ENCODE results near the gene AK3. TPM values are rescaled to one million over a fixed set of nuclear protein-coding genes. Genes with fewer than 3 reads are reported as not detected.

The AK3 gene
- total RNA-seq, 4 donors from 2014 or later = 89.6 to 184 (median 109) TPM

DNA sequence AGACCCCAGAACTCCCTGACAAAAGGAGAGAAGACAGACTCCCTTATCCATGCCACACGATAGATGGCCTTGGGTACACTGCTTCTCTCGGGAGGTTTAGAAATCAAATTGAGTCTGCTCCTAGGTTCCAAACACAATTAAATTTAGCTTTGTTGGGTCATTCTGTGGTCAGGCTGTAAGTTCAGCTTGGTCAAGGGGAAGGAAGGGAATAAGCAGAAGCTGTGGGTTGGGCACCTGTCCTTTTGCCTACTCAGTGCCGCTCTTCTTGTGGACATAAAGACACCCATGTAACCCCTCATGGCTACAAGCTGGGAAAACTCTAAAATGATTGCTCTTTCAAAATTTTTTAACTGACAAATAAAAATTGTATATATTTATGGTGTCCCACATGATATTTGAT lies 19.1 kb upstream of the AK3 start:
- TF ChIP-seq, protein P1, sequence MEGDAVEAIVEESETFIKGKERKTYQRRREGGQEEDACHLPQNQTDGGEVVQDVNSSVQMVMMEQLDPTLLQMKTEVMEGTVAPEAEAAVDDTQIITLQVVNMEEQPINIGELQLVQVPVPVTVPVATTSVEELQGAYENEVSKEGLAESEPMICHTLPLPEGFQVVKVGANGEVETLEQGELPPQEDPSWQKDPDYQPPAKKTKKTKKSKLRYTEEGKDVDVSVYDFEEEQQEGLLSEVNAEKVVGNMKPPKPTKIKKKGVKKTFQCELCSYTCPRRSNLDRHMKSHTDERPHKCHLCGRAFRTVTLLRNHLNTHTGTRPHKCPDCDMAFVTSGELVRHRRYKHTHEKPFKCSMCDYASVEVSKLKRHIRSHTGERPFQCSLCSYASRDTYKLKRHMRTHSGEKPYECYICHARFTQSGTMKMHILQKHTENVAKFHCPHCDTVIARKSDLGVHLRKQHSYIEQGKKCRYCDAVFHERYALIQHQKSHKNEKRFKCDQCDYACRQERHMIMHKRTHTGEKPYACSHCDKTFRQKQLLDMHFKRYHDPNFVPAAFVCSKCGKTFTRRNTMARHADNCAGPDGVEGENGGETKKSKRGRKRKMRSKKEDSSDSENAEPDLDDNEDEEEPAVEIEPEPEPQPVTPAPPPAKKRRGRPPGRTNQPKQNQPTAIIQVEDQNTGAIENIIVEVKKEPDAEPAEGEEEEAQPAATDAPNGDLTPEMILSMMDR (IDR thresholded peaks at IDR 0.05; ENCODE audit: low read depth) = no peak

GRCh38 chr9:4756420-4756819 lies 15.4 kb upstream of the AK3 start:
- TF ChIP-seq, protein P1 (IDR thresholded peaks at IDR 0.05; ENCODE audit: low read depth) = no peak

GRCh38 chr9:4755026-4755609 lies 14.1 kb upstream of the AK3 start:
- TF ChIP-seq, protein P1 (IDR thresholded peaks at IDR 0.05; ENCODE audit: low read depth) = no peak

GRCh38 chr9:4750023-4750673 lies 9.1 kb upstream of the AK3 start:
- TF ChIP-seq, protein P1 (IDR thresholded peaks at IDR 0.05; ENCODE audit: low read depth) = no peak

DNA sequence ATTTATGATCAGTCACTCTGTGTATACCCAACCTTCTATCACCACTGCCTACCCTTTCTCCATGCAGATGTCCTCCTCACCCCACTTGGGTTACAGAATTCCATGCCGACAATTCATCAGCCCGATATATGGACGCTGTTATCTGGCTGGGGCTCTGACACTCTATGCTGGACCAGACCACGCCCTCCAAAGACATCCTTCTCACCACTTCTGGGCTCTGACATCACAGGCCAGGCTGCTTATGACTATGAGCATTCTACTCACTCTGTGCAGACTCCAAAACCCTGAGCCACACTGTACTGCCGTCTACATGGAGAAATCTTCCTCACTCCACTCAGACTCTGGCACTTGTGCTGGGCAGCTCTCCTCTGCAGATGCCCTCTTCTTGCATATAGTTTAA lies 7.6 kb upstream of the AK3 start:
- TF ChIP-seq, protein P1 (IDR thresholded peaks at IDR 0.05; ENCODE audit: low read depth) = no peak

DNA sequence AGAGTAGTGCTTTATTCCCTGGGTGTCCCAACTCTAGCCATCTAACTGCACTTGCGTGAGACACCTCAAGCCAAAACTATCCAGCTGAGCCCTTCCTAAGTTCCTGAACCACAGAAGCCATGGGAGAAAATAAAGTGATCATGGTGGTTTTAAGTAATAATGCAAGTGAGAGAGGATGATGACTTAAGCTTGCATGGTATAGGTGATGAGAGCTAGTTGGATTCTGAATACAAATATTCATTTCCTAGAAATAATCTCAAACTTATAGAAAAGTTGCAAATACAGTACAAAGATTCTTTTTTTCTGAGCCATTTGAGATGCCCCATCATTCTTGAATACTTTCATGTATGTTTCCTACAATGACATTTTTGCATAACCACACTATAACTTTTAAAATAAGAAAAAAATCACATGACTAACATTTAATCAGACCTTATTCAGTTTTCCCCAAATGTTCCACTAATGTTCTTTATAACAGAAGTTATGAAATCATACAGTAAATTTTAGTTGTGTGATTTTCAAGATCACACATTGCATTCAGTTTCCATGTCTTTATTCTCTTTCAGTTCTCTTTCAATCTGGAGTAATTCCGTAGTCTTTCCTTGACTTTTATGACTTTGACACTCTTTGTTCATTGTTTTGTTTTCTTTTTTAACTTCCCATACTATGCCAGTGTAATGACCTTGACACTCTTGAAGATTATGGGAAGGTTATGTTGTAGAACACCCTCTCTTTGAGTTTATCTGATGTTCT lies 5.5 kb upstream of the AK3 start:
- TF ChIP-seq, protein P1 (IDR thresholded peaks at IDR 0.05; ENCODE audit: low read depth) = no peak

GRCh38 chr9:4743131-4743875 lies 2.3 kb upstream of the AK3 start:
- TF ChIP-seq, protein P1 (IDR thresholded peaks at IDR 0.05; ENCODE audit: low read depth) = no peak
